H1 (cell line): ENCODE measurements around the gene CFHR1. TPM values are rescaled to one million over a fixed set of nuclear protein-coding genes. Genes with fewer than 3 reads are reported as not detected.
"Not testable (repeated sequence)": the region's sequence is repeated elsewhere in the genome, so short reads cannot be mapped to it uniquely, and the experiment has no call there.

Experiments used
- CTCF ChIA-PET: fragments of 300-600 bp; sonication (Branson Sonifier 250); formaldehyde crosslinking; loops from one replicate; lab custom pipeline; 2021; ENCODE audit not compliant: partially characterized antibody; lab: Charles Lee
- POLR2A ChIA-PET: fragments of 300-600 bp; sonication (Branson Sonifier 250); formaldehyde crosslinking; loops from one replicate; lab custom pipeline; 2021; ENCODE audit warnings: inconsistent platforms; ENCODE audit not compliant: partially characterized antibody; lab: Charles Lee
- DNase-seq, 2 experiments: peaks; one replicate each; pipeline versions ENCODE4 v3.0.0 to v3.0.0-alpha.2; 2010 to 2022; ENCODE audit warnings: low spot score in 2 of 2, low read depth in 1 of 2, mixed read lengths in 1 of 2
- FAIRE-seq: peaks from 2 replicates; lab custom pipeline; 2011; peaks lifted over from hg19 to GRCh38; lab: Jason Lieb, UNC
- H2AFZ ChIP-seq: 2 replicates; pipeline ENCODE4 v1.8.1; 2012; ENCODE audit warnings: low read length, inconsistent platforms
- H2AK5ac ChIP-seq: 2 replicates; pipeline ENCODE4 v1.6.1; 2013; ENCODE audit warnings: low read depth, low read length
- H2BK120ac ChIP-seq: replicated peaks from 2 replicates; pipeline ENCODE3; 2013; ENCODE audit warnings: low read depth, low read length, inconsistent platforms
- H2BK12ac ChIP-seq: 2 replicates; pipeline ENCODE4 v1.6.1; 2013; ENCODE audit warnings: low read depth, low read length
- H2BK15ac ChIP-seq: 2 replicates; pipeline ENCODE4 v1.6.1; 2013; ENCODE audit warnings: low read length
- H2BK20ac ChIP-seq: 2 replicates; pipeline ENCODE4 v1.6.1; 2013; ENCODE audit warnings: low read length
- H2BK5ac ChIP-seq: 2 replicates; pipeline ENCODE4 v1.6.1; 2013; ENCODE audit warnings: low read depth, low read length
- H3K14ac ChIP-seq: 2 replicates; pipeline ENCODE4 v1.6.1; 2013; ENCODE audit warnings: inconsistent platforms; ENCODE audit not compliant: insufficient read length
- H3K18ac ChIP-seq: 2 replicates; pipeline ENCODE4 v1.6.1; 2013; ENCODE audit warnings: low read length; ENCODE audit errors: extremely low read depth
- H3K23ac ChIP-seq: 2 replicates; pipeline ENCODE4 v1.6.1; 2013; ENCODE audit warnings: inconsistent platforms; ENCODE audit not compliant: insufficient read length
- H3K23me2 ChIP-seq: 2 replicates; pipeline ENCODE4 v1.6.1; 2013; ENCODE audit warnings: low read depth, low read length
- H3K27ac ChIP-seq: 2 replicates; pipeline ENCODE4 v1.6.1; 2011; ENCODE audit warnings: low read depth, low read length, inconsistent platforms
- H3K27me3 ChIP-seq, 4 experiments: replicated peaks in 1 of 4; 1 replicate in 1 of 4; 2 replicates in 3 of 4; pipeline versions ENCODE4 v1.6.1 to v1.8.1; 2011 to 2013; ENCODE audit warnings: low read length in 3 of 4, mild to moderate bottlenecking in 3 of 4, inconsistent platforms in 2 of 4, mixed read lengths in 2 of 4, moderate library complexity in 1 of 4; ENCODE audit not compliant: control insufficient read depth in 3 of 4, insufficient read depth in 3 of 4; ENCODE audit errors: extremely low read depth in 1 of 4
- H3K36me3 ChIP-seq, 4 experiments: 2 replicates each; pipeline versions ENCODE4 v1.6.1 to v1.8.1; 2011 to 2013; ENCODE audit warnings: mild to moderate bottlenecking in 4 of 4, low read length in 3 of 4, moderate library complexity in 2 of 4, control low read depth in 1 of 4, inconsistent platforms in 1 of 4; ENCODE audit not compliant: insufficient read depth in 4 of 4, control insufficient read depth in 2 of 4
- H3K4ac ChIP-seq: replicated peaks from 2 replicates; pipeline ENCODE3; 2013; ENCODE audit warnings: low read length, low read depth, mixed read lengths, inconsistent platforms; ENCODE audit not compliant: insufficient read length
- H3K4me1 ChIP-seq, 4 experiments: replicated peaks in 1 of 4; 1 replicate in 1 of 4; 2 replicates in 3 of 4; pipeline versions ENCODE4 v1.6.1 to v1.8.1; 2011 to 2013; ENCODE audit warnings: low read length in 3 of 4, inconsistent platforms in 2 of 4, mixed read lengths in 1 of 4; ENCODE audit not compliant: insufficient read depth in 4 of 4, control insufficient read depth in 3 of 4
- H3K4me2 ChIP-seq, 2 experiments: 2 replicates each; pipeline versions ENCODE4 v1.6.1 to v1.8.1; 2011 to 2013; ENCODE audit warnings: low read depth in 2 of 2, low read length in 2 of 2, control low read depth in 1 of 2, inconsistent platforms in 1 of 2, mild to moderate bottlenecking in 1 of 2; ENCODE audit not compliant: insufficient read depth in 1 of 2
- H3K4me3 ChIP-seq, 4 experiments: fragments of 200-600, 300-600 bp in 1 of 4; sonication (generic), shearing (Covaris generic), sonication (Bioruptor Twin) in 1 of 4; 2 replicates each; pipeline versions ENCODE4 v1.5.1 to v1.8.1; 2011 to 2016; ENCODE audit warnings: low read length in 4 of 4, low read depth in 3 of 4, control low read depth in 2 of 4, inconsistent platforms in 2 of 4, mild to moderate bottlenecking in 2 of 4, mixed read lengths in 1 of 4, moderate library complexity in 1 of 4; ENCODE audit not compliant: insufficient read depth in 2 of 4; ENCODE audit errors: extremely low read depth in 1 of 4
- H3K56ac ChIP-seq: replicated peaks from 2 replicates; pipeline ENCODE3; 2013; ENCODE audit warnings: low read depth, mild to moderate bottlenecking, mixed read lengths, low read length, inconsistent platforms; ENCODE audit not compliant: insufficient read length
- H3K79me1 ChIP-seq: 2 replicates; pipeline ENCODE4 v1.6.1; 2013; ENCODE audit warnings: low read depth, low read length, control low read depth
- H3K79me2 ChIP-seq, 2 experiments: 2 replicates each; pipeline versions ENCODE4 v1.6.1 to v1.8.1; 2012 to 2013; ENCODE audit warnings: low read length in 2 of 2, mild to moderate bottlenecking in 2 of 2, inconsistent platforms in 1 of 2; ENCODE audit not compliant: insufficient read depth in 2 of 2, control insufficient read depth in 1 of 2
- H3K9ac ChIP-seq, 4 experiments: replicated peaks in 1 of 4; 1 replicate in 1 of 4; 2 replicates in 3 of 4; pipeline versions ENCODE4 v1.6.1 to v1.8.1; 2011 to 2013; ENCODE audit warnings: low read depth in 3 of 4, low read length in 3 of 4, control low read depth in 2 of 4, mild to moderate bottlenecking in 2 of 4, moderate library complexity in 2 of 4, inconsistent platforms in 1 of 4; ENCODE audit errors: extremely low read depth in 1 of 4
- H3K9me3 ChIP-seq, 2 experiments: 2 replicates each; pipeline versions ENCODE4 v1.6.1 to v1.8.1; 2012 to 2013; ENCODE audit warnings: mild to moderate bottlenecking in 2 of 2, moderate library complexity in 2 of 2, control low read depth in 1 of 2, inconsistent platforms in 1 of 2, low read depth in 1 of 2, low read length in 1 of 2, mixed read lengths in 1 of 2; ENCODE audit not compliant: insufficient read depth in 2 of 2
- H4K20me1 ChIP-seq, 2 experiments: replicated peaks in 1 of 2; 2 replicates each; pipeline versions ENCODE3 to v1.8.1; 2011 to 2013; ENCODE audit warnings: inconsistent platforms in 2 of 2, low read length in 2 of 2, mild to moderate bottlenecking in 1 of 2; ENCODE audit not compliant: insufficient read depth in 2 of 2, control insufficient read depth in 1 of 2
- H4K5ac ChIP-seq: 2 replicates; pipeline ENCODE4 v1.6.1; 2013; ENCODE audit warnings: low read length, low read depth, mixed read lengths, inconsistent platforms; ENCODE audit not compliant: insufficient read length
- H4K8ac ChIP-seq: 2 replicates; pipeline ENCODE4 v1.8.0; 2013; ENCODE audit warnings: mild to moderate bottlenecking, moderate library complexity, low read length, inconsistent platforms; ENCODE audit not compliant: insufficient read depth; ENCODE audit errors: extremely low read depth
- H4K91ac ChIP-seq: replicated peaks from 2 replicates; pipeline ENCODE3; 2013; ENCODE audit warnings: low read length, mixed read lengths, inconsistent platforms; ENCODE audit not compliant: insufficient read length
- CTCF ChIP-seq, 3 experiments: IDR thresholded peaks; 1 replicate in 2 of 3; 2 replicates in 1 of 3; pipeline versions ENCODE4 v1.5.1 to v1.6.1; 2011; ENCODE audit warnings: low read length in 3 of 3, mild to moderate bottlenecking in 3 of 3, inconsistent platforms in 2 of 3, low read depth in 1 of 3, moderate library complexity in 1 of 3; ENCODE audit not compliant: insufficient read depth in 1 of 3; ENCODE audit errors: control extremely low read depth in 1 of 3
- EZH2 ChIP-seq: fragments of 200-600 bp; sonication (generic); IDR thresholded peaks from 2 replicates; pipeline ENCODE4 v1.7.1; 2012; ENCODE audit warnings: low read depth, mild to moderate bottlenecking, moderate library complexity, low read length, inconsistent platforms; ENCODE audit not compliant: severe bottlenecking
- SAP30 ChIP-seq: fragments of 300-600 bp; sonication (generic); IDR thresholded peaks from 2 replicates; pipeline ENCODE4 v1.7.1; 2012; ENCODE audit warnings: low read length, moderate library complexity, mild to moderate bottlenecking, inconsistent platforms; ENCODE audit not compliant: insufficient read depth, insufficient replicate concordance
- TAF1 ChIP-seq: IDR thresholded peaks from 2 replicates; pipeline ENCODE4 v1.6.1; 2011; ENCODE audit warnings: mild to moderate bottlenecking, low read depth, low read length
- WGBS, 2 experiments: shearing (Covaris generic) in 1 of 2; methylation state at CpG; one replicate each; pipeline versions ENCODE4 v1.1.6 to v1.1.7; 2013 to 2015; ENCODE audit warnings: low lambda C conversion rate in 2 of 2, mixed read lengths in 2 of 2, inconsistent platforms in 1 of 2, low coverage in 1 of 2, missing lambda C conversion rate in 1 of 2; ENCODE audit not compliant: insufficient replicate concordance in 2 of 2, insufficient coverage in 1 of 2, insufficient read length in 1 of 2; ENCODE audit errors: extremely low coverage in 1 of 2, missing lambda C conversion rate in 1 of 2; 5-methylcytosine and 5-hydroxymethylcytosine counted together
- polyA plus RNA-seq, 7 experiments: library from polyadenylated mRNA; depleted of rRNA in 3 of 7; stranded (reverse) in 5 of 7; unstranded in 2 of 7; fragments of >200 nt in 5 of 7; fragments of 200-250 nt in 2 of 7; gene quantifications; 1 replicate in 5 of 7; 2 replicates in 1 of 7; 4 replicates in 1 of 7; pipeline versions ENCODE4 v1.2.1 to v1.2.3, GENCODE V29; 2011 to 2013; ENCODE audit warnings: missing spikeins in 2 of 7, mixed read lengths in 2 of 7
- total RNA-seq: library from RNA; stranded (reverse); fragmentation: NEBNext Ultra II Directional; extraction: Animal tissue kit (Norgen Biotek cat#: 25700); gene quantifications from 2 replicates; pipeline ENCODE4 v1.2.1, GENCODE V29; 2021

CFHR1 gene
- total and polyA plus RNA-seq, 2 of the 8 experiments (the other 6 are each of a cell fraction or from before 2014, with no cell fraction given): not detected

- no peak for TF ChIP-seq TAF1
- TF ChIP-seq EZH2: no peak
- no peak for TF ChIP-seq CTCF (IDR thresholded peaks at IDR 0.05; ENCODE audit: control extremely low read depth in 1 of 3, insufficient read depth in 1 of 3, low read depth in 1 of 3, low read length in 3 of 3)
- TF ChIP-seq SAP30: no peak
- TF ChIP-seq, all 59 proteins: peak for 0
These were observed 21.6 kb upstream of the CFHR1 start (continued) for GRCh38 chr1:196797891-196798290.

DNA sequence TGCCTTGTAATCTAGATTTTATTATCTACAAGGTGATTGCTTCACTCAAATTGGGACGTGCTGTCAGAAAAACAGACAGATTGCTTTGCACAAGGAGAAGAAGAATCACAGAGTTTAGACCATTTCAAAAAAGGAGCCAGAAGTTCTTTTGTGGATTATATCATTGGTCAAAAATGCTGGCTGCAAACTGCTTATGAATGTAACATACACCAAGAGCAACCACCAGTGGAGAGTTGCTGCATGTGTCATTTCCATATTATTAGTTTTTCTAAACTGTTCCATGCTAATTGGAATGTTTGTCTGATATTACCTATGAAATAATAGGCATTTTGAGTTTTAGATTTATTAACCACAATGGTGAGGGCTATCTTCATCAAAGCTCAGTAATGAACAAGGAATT, 17.6 kb upstream of the CFHR1 start:
- H3K27ac ChIP-seq, H4K5ac ChIP-seq, H3K27me3 ChIP-seq, H3K14ac ChIP-seq, H4K91ac ChIP-seq, H2BK12ac ChIP-seq, H2BK5ac ChIP-seq, H2BK15ac ChIP-seq, H3K79me1 ChIP-seq, H3K4me3 ChIP-seq, H3K56ac ChIP-seq, H4K8ac ChIP-seq, H2BK120ac ChIP-seq, DNase-seq, H3K9me3 ChIP-seq, H2BK20ac ChIP-seq, FAIRE-seq, H2AK5ac ChIP-seq, H4K20me1 ChIP-seq, H3K9ac ChIP-seq, H2AFZ ChIP-seq, H3K4me2 ChIP-seq, H3K23ac ChIP-seq, H3K36me3 ChIP-seq, H3K4me1 ChIP-seq, POLR2A ChIA-PET, H3K79me2 ChIP-seq, H3K18ac ChIP-seq, H3K4ac ChIP-seq, H3K23me2 ChIP-seq, CTCF ChIA-PET: not testable (repeated sequence)
- 60% methylated on average over 1 of the region's 1 CpG; no CpG with 5 or more reads in 1 of the 2 experiments for WGBS, 2 experiments
